Neural progenitor cell (in vitro differentiated cells): ENCODE results near the gene CES5A. TPM values are rescaled to one million over a fixed set of nuclear protein-coding genes. Genes with fewer than 3 reads are reported as not detected.

ENCODE experiments used
- DNase-seq: peaks from one replicate; pipeline ENCODE4 v3.0.0-alpha.2; 2016; ENCODE audit warnings: low spot score
- H2AFZ ChIP-seq: fragments of 200-600 bp; sonication (generic); replicated peaks from 2 replicates; pipeline ENCODE4 v1.6.1; 2016; ENCODE audit warnings: antibody characterized with exemption
- H3F3A ChIP-seq: fragments of 200-600 bp; sonication (generic); 2 replicates; pipeline ENCODE4 v1.6.1; 2016; ENCODE audit warnings: antibody characterized with exemption, low read depth
- H3K27ac ChIP-seq: fragments of 200-600 bp; sonication (generic); 2 replicates; pipeline ENCODE4 v1.5.1; 2016; ENCODE audit warnings: mild to moderate bottlenecking
- H3K27me3 ChIP-seq: fragments of 200-600 bp; sonication (generic); 2 replicates; pipeline ENCODE4 v1.6.1; 2016; ENCODE audit warnings: mild to moderate bottlenecking, moderate library complexity
- H3K36me3 ChIP-seq: fragments of 200-600 bp; sonication (generic); 2 replicates; pipeline ENCODE4 v1.5.1; 2016
- H3K4me1 ChIP-seq: fragments of 200-600 bp; sonication (generic); 2 replicates; pipeline ENCODE4 v1.6.1; 2016; ENCODE audit warnings: mixed run types
- H3K4me2 ChIP-seq: fragments of 200-600 bp; sonication (generic); 2 replicates; pipeline ENCODE4 v1.6.1; 2016
- H3K4me3 ChIP-seq: fragments of 200-600 bp; sonication (generic); 2 replicates; pipeline ENCODE4 v1.5.1; 2016
- H3K79me2 ChIP-seq: fragments of 200-600 bp; sonication (generic); 2 replicates; pipeline ENCODE4 v1.6.1; 2016; ENCODE audit warnings: low read depth
- H3K9ac ChIP-seq: fragments of 200-600 bp; sonication (generic); 2 replicates; pipeline ENCODE4 v1.6.1; 2016
- H3K9me3 ChIP-seq: fragments of 200-600 bp; sonication (generic); 2 replicates; pipeline ENCODE4 v1.5.1; 2016; ENCODE audit warnings: low read depth
- H4K20me1 ChIP-seq: fragments of 200-600 bp; sonication (generic); 2 replicates; pipeline ENCODE4 v1.6.1; 2016; ENCODE audit warnings: low read depth
- H3K27ac Mint-ChIP-seq: 3 replicates; pipeline ENCODE4 v1.8.0; 2021; ENCODE audit warnings: mixed read lengths
- H3K27me3 Mint-ChIP-seq: 2 replicates; pipeline ENCODE4 v1.8.0; 2022; ENCODE audit warnings: low read depth, mild to moderate bottlenecking, inconsistent platforms, moderate library complexity, mixed read lengths; ENCODE audit not compliant: insufficient read depth
- H3K36me3 Mint-ChIP-seq: 3 replicates; pipeline ENCODE4 v1.8.0; 2021; ENCODE audit warnings: mixed read lengths
- H3K4me1 Mint-ChIP-seq: 3 replicates; pipeline ENCODE4 v1.8.0; 2021; ENCODE audit warnings: mixed read lengths
- H3K4me3 Mint-ChIP-seq: 3 replicates; pipeline ENCODE4 v1.8.0; 2021; ENCODE audit warnings: mild to moderate bottlenecking, moderate library complexity, mixed read lengths
- H3K9me3 Mint-ChIP-seq: 3 replicates; pipeline ENCODE4 v1.8.0; 2020; ENCODE audit warnings: mixed read lengths
- CTCF ChIP-seq: fragments of 200-600 bp; sonication (generic); IDR thresholded peaks from 2 replicates; pipeline ENCODE4 v1.5.1; 2017; ENCODE audit warnings: antibody characterized with exemption, mild to moderate bottlenecking
- EZH2 ChIP-seq: fragments of 200-600 bp; sonication (generic); IDR thresholded peaks from 2 replicates; pipeline ENCODE4 v1.6.1; 2017; ENCODE audit warnings: antibody characterized with exemption, mild to moderate bottlenecking, moderate library complexity
- EZH2phosphoT487 ChIP-seq: fragments of 200-600 bp; sonication (generic); IDR thresholded peaks from 2 replicates; pipeline ENCODE4 v1.6.1; 2017; ENCODE audit warnings: antibody characterized with exemption
- total RNA-seq: library from RNA; depleted of rRNA; stranded (reverse); fragments of >200 nt; gene quantifications from 2 replicates; pipeline ENCODE4 v1.2.3, GENCODE V29; 2015; ENCODE audit warnings: low replicate concordance

The CES5A gene
- total RNA-seq = not detected in 2 replicates

GRCh38 chr16:55875273-55875672 is at the start of gene CES5A:
Gene CES5A, minus strand, starts transcription at chr16:55875373. Its CDS starts 152 bp downstream, at chr16:55875221.
- H3K4me2 ChIP-seq = no peak within 1 kb of the TSS
- H3K27ac Mint-ChIP-seq = no peak within 1 kb of the TSS
- H2AFZ ChIP-seq = no peak within 1 kb of the TSS
- H3K9ac ChIP-seq = no peak within 1 kb of the TSS
- H3K27me3 Mint-ChIP-seq = peaks cover 5% of the 10 kb centered on the region
- H3K4me3 ChIP-seq = no peak within 1 kb of the TSS
- H3K4me1 ChIP-seq = no peaks in the 10 kb centered on the region
- no peaks in the 10 kb centered on the region for H3F3A ChIP-seq
- H3K4me3 Mint-ChIP-seq = no peak within 1 kb of the TSS
- H3K4me1 Mint-ChIP-seq = peaks cover 9% of the 10 kb centered on the region
- H3K27me3 ChIP-seq = no peaks in the 10 kb centered on the region
- H3K9me3 Mint-ChIP-seq = peaks cover 2% of the 10 kb centered on the region
- H4K20me1 ChIP-seq = no peaks in the 10 kb centered on the region
- no peaks in the 10 kb centered on the region for H3K9me3 ChIP-seq
- no peaks in the 10 kb centered on the region for H3K36me3 Mint-ChIP-seq
- H3K36me3 ChIP-seq = no peaks in the 10 kb centered on the region
- TF ChIP-seq CTCF = no peak
- TF ChIP-seq EZH2 = no peak
- no peak for TF ChIP-seq EZH2phosphoT487
- no peak for DNase-seq
- H3K27ac ChIP-seq = no peak within 1 kb of the TSS
- no peaks in the 10 kb centered on the region for H3K79me2 ChIP-seq

- DNase-seq = no peak
- no peaks in the 10 kb centered on the region for H3K36me3 Mint-ChIP-seq
- H3K27me3 Mint-ChIP-seq = peaks cover 3% of the 10 kb centered on the region
- no peak overlapping the region for H3K4me3 Mint-ChIP-seq
- TF ChIP-seq CTCF (no peak), EZH2phosphoT487 (no peak), EZH2 (no peak)
- H3K27ac Mint-ChIP-seq = no peak overlapping the region
- H3K79me2 ChIP-seq = no peaks in the 10 kb centered on the region
- H3K4me1 Mint-ChIP-seq = no peaks in the 10 kb centered on the region
- no peak overlapping the region for H3K9ac ChIP-seq
- no peaks in the 10 kb centered on the region for H3K9me3 ChIP-seq
- no peak overlapping the region for H3K4me3 ChIP-seq
- peaks cover 43% of the 10 kb centered on the region for H3K27me3 ChIP-seq
- no peaks in the 10 kb centered on the region for H4K20me1 ChIP-seq
- H3K27ac ChIP-seq = no peak overlapping the region
- no peaks in the 10 kb centered on the region for H3K4me1 ChIP-seq
- H3K4me2 ChIP-seq = no peak overlapping the region
- H3F3A ChIP-seq = no peaks in the 10 kb centered on the region
- no peaks in the 10 kb centered on the region for H3K36me3 ChIP-seq
- no peak overlapping the region for H2AFZ ChIP-seq
- peaks cover 4% of the 10 kb centered on the region for H3K9me3 Mint-ChIP-seq
Measured at GRCh38 chr16:55922662-55923061, 47.5 kb upstream of the CES5A start.

GRCh38 chr16:55917373-55918160 is 42.4 kb upstream of the CES5A start:
- H3K4me1 ChIP-seq = peaks cover 6% of the 10 kb centered on the region
- TF ChIP-seq EZH2phosphoT487 (no peak), CTCF (no peak), EZH2 (no peak)
- no peaks in the 10 kb centered on the region for H3F3A ChIP-seq
- no peaks in the 10 kb centered on the region for H3K79me2 ChIP-seq
- DNase-seq = no peak
- no peak overlapping the region for H3K27ac Mint-ChIP-seq
- H3K36me3 ChIP-seq = no peaks in the 10 kb centered on the region
- no peak overlapping the region for H3K4me3 Mint-ChIP-seq
- H3K9me3 ChIP-seq = no peaks in the 10 kb centered on the region
- H3K9me3 Mint-ChIP-seq = peaks cover 4% of the 10 kb centered on the region
- no peak overlapping the region for H3K4me3 ChIP-seq
- no peak overlapping the region for H3K9ac ChIP-seq
- no peaks in the 10 kb centered on the region for H4K20me1 ChIP-seq
- H3K4me2 ChIP-seq = no peak overlapping the region
- H3K27ac ChIP-seq = no peak overlapping the region
- H3K27me3 ChIP-seq = peaks cover 4% of the 10 kb centered on the region
- peaks cover 8% of the 10 kb centered on the region for H3K4me1 Mint-ChIP-seq
- no peaks in the 10 kb centered on the region for H3K27me3 Mint-ChIP-seq
- no peak overlapping the region for H2AFZ ChIP-seq
- no peaks in the 10 kb centered on the region for H3K36me3 Mint-ChIP-seq
